ENCODE results near the gene PRDM16. TPM values are rescaled to one million over a fixed set of nuclear protein-coding genes. Genes with fewer than 3 reads are reported as not detected.

PRDM16 gene
- total RNA-seq, 1 donor from 2014 or later, result 5.6 TPM

GRCh38 chr1:3404801-3405200 lies 335.8 kb downstream of the PRDM16 start:
- no peak overlapping the region for H3K4me3 ChIP-seq (ENCODE audit: low read depth, low read length)
- TF ChIP-seq CTCF (IDR thresholded peaks at IDR 0.05; ENCODE audit: insufficient read depth, low read length, poor library complexity, severe bottlenecking), result no peak
- peaks cover 21% of the 10 kb centered on the region for H3K27me3 ChIP-seq (ENCODE audit: control insufficient read depth, insufficient read depth, low read length)
- no peak for DNase-seq (ENCODE audit: low read depth)
- no peaks in the 10 kb centered on the region for H3K36me3 ChIP-seq (ENCODE audit: control insufficient read depth, insufficient read depth, low read length)

GRCh38 chr1:3405491-3405890 lies 336.5 kb downstream of the PRDM16 start:
- H3K4me3 ChIP-seq (ENCODE audit: low read depth, low read length), result no peak overlapping the region
- no peak for TF ChIP-seq CTCF (IDR thresholded peaks at IDR 0.05; ENCODE audit: insufficient read depth, low read length, poor library complexity, severe bottlenecking)
- DNase-seq (ENCODE audit: low read depth), result no peak
- H3K27me3 ChIP-seq (ENCODE audit: control insufficient read depth, insufficient read depth, low read length), result peaks cover 21% of the 10 kb centered on the region
- no peaks in the 10 kb centered on the region for H3K36me3 ChIP-seq (ENCODE audit: control insufficient read depth, insufficient read depth, low read length)

- TF ChIP-seq CTCF (IDR thresholded peaks at IDR 0.05; ENCODE audit: insufficient read depth, low read length, poor library complexity, severe bottlenecking), result no peak
- DNase-seq (ENCODE audit: low read depth), result no peak
- no peak overlapping the region for H3K4me3 ChIP-seq (ENCODE audit: low read depth, low read length)
- H3K36me3 ChIP-seq (ENCODE audit: control insufficient read depth, insufficient read depth, low read length), result no peaks in the 10 kb centered on the region
- peaks cover 21% of the 10 kb centered on the region for H3K27me3 ChIP-seq (ENCODE audit: control insufficient read depth, insufficient read depth, low read length)
These were observed 337.2 kb downstream of the PRDM16 start for GRCh38 chr1:3405974-3406867.

- TF ChIP-seq CTCF (IDR thresholded peaks at IDR 0.05; ENCODE audit: insufficient read depth, low read length, poor library complexity, severe bottlenecking), result no peak
- DNase-seq (ENCODE audit: low read depth), result no peak
- Histone ChIP-seq H3K36me3 (ENCODE audit: control insufficient read depth, insufficient read depth, low read length) (no peaks in the 10 kb centered on the region), H3K4me3 (ENCODE audit: low read depth, low read length) (no peak overlapping the region), H3K27me3 (ENCODE audit: control insufficient read depth, insufficient read depth, low read length) (peaks cover 21% of the 10 kb centered on the region)
These were observed 338.0 kb downstream of the PRDM16 start for GRCh38 chr1:3407021-3407420.

GRCh38 chr1:3408751-3409266 lies 339.8 kb downstream of the PRDM16 start:
- Histone ChIP-seq H3K4me3 (ENCODE audit: low read depth, low read length) (no peak overlapping the region), H3K36me3 (ENCODE audit: control insufficient read depth, insufficient read depth, low read length) (no peaks in the 10 kb centered on the region), H3K27me3 (ENCODE audit: control insufficient read depth, insufficient read depth, low read length) (peaks cover 15% of the 10 kb centered on the region)
- DNase-seq (ENCODE audit: low read depth), result no peak
- TF ChIP-seq CTCF (IDR thresholded peaks at IDR 0.05; ENCODE audit: insufficient read depth, low read length, poor library complexity, severe bottlenecking), result no peak

All from kidney epithelial cell (primary cell).